ENCODE data around the gene MSANTD3. TPM values are rescaled to one million over a fixed set of nuclear protein-coding genes. Genes with fewer than 3 reads are reported as not detected.
A peak's percentile ranks its signal among the peaks of the same experiment; 100 is the strongest.

Gene MSANTD3
- total and polyA plus RNA-seq, 2 of the 13 experiments (the other 11 are each of a cell fraction or from before 2014, with no cell fraction given) = 10.1 to 19.2 TPM

GRCh38 chr9:100413839-100414420 lies 13.0 kb upstream of the MSANTD3 start:
- Histone ChIP-seq H3K9ac (ENCODE audit: insufficient read depth, low read depth, low read length) (no peak overlapping the region), H3K27ac (ENCODE audit: extremely low read length, insufficient read depth, low read length) (no peak overlapping the region), H3K36me3 (replicated peaks in 1 of 2; ENCODE audit: control insufficient read depth in 1 of 2, insufficient read depth in 2 of 2, low read length in 2 of 2) (no peaks in the 10 kb centered on the region), H2AFZ (ENCODE audit: low read length) (no peak overlapping the region), H3K27me3 (ENCODE audit: control insufficient read depth in 1 of 2, insufficient read depth in 2 of 2, low read length in 2 of 2) (no peaks in the 10 kb centered on the region), H3K4me3 (replicated peaks in 1 of 3; ENCODE audit: insufficient read depth in 1 of 3, low read depth in 2 of 3, low read length in 3 of 3) (no peak overlapping the region), H4K20me1 (ENCODE audit: insufficient read depth, low read length) (no peaks in the 10 kb centered on the region), H3K4me1 (ENCODE audit: insufficient read depth, low read length) (peaks cover 18% of the 10 kb centered on the region), H3K9me3 (ENCODE audit: low read length) (peaks cover 5% of the 10 kb centered on the region), H3K79me2 (ENCODE audit: insufficient read depth, low read length) (no peaks in the 10 kb centered on the region), H3K4me2 (ENCODE audit: low read depth, low read length) (no peak overlapping the region)
- no peak for ATAC-seq
- intact Hi-C loops (cut with micrococcal nuclease; ENCODE audit: unreplicated experiment) (loop anchor here (5.0 kb wide), 1 partner anchor 62 kb away; the partner anchor contains the start of gene TEX10), in situ Hi-C loops (cut with HindIII; ENCODE audit: extremely low pct_ligation_motif_present, low pct_unique_long_range_greater_than_20kb) (no loop called here)
- ChIA-PET POLR2A (interaction anchor here (0.7 to 1.3 kb wide), 3 partner anchors 13 to 300 kb away, joined by 3 read pairs; partner anchors contain the start of gene MSANTD3), CTCF (ENCODE audit: low intra/inter-chr PET ratio, low total read pairs) (no interaction called here)
- TF ChIP-seq MAFF (IDR thresholded peaks at IDR 0.05; ENCODE audit: low read depth, low read length) (peak; percentile 65), NRL (CRISPR knock-in tag; IDR thresholded peaks at IDR 0.05; ENCODE audit: borderline replicate concordance) (no peak), MAFK (conservative IDR thresholded peaks at IDR 0.05 in 1 of 2, IDR thresholded peaks at IDR 0.05 in 1 of 2; ENCODE audit: low read length in 2 of 2) (peak; percentile 34 to 76; a peak in 3 of 4 replicates)
- no peak for FAIRE-seq
- DNase-seq (ENCODE audit: low spot score) = no peak
- BruUV-seq (replicated peaks) = no TSS peak
- 90% methylated on average over 5 of the region's 5 CpGs for WGBS (ENCODE audit: low lambda C conversion rate)

GRCh38 chr9:100417815-100418214 lies 9.1 kb upstream of the MSANTD3 start:
- in situ Hi-C loops (cut with HindIII; ENCODE audit: extremely low pct_ligation_motif_present, low pct_unique_long_range_greater_than_20kb) (no loop called here), intact Hi-C loops (cut with micrococcal nuclease; ENCODE audit: unreplicated experiment) (no loop called here)
- POLR2A ChIA-PET = no interaction called here
- Histone ChIP-seq H3K27ac (ENCODE audit: extremely low read length, insufficient read depth, low read length) (no peak overlapping the region), H4K20me1 (ENCODE audit: insufficient read depth, low read length) (no peaks in the 10 kb centered on the region), H3K36me3 (replicated peaks in 1 of 2; ENCODE audit: control insufficient read depth in 1 of 2, insufficient read depth in 2 of 2, low read length in 2 of 2) (no peaks in the 10 kb centered on the region), H2AFZ (ENCODE audit: low read length) (no peak overlapping the region), H3K79me2 (ENCODE audit: insufficient read depth, low read length) (no peaks in the 10 kb centered on the region), H3K9ac (ENCODE audit: insufficient read depth, low read depth, low read length) (no peak overlapping the region), H3K4me1 (ENCODE audit: insufficient read depth, low read length) (peaks cover 17% of the 10 kb centered on the region), H3K27me3 (ENCODE audit: control insufficient read depth in 1 of 2, insufficient read depth in 2 of 2, low read length in 2 of 2) (0 out of 5 replicates have a peak, but pooled peaks cover 0 to 1% of the 10 kb centered on the region in 2 experiments), H3K4me3 (replicated peaks in 1 of 3; ENCODE audit: insufficient read depth in 1 of 3, low read depth in 2 of 3, low read length in 3 of 3) (no peak overlapping the region), H3K4me2 (ENCODE audit: low read depth, low read length) (no peak overlapping the region), H3K9me3 (ENCODE audit: low read length) (no peaks in the 10 kb centered on the region)
- WGBS (ENCODE audit: low lambda C conversion rate) = 29% methylated on average over 4 of the region's 4 CpGs
- DNase-seq (ENCODE audit: low spot score) (no peak), ATAC-seq (no peak), FAIRE-seq (no peak)
- no TSS peak for BruUV-seq (replicated peaks)
- CTCF ChIA-PET (ENCODE audit: low intra/inter-chr PET ratio, low total read pairs) = no interaction called here
- TF ChIP-seq SPEN (CRISPR knock-in tag; IDR thresholded peaks at IDR 0.05; ENCODE audit: low read depth) = no peak
- no peak for TF ChIP-seq ZFP62 (CRISPR knock-in tag; IDR thresholded peaks at IDR 0.05)
- no peak for TF ChIP-seq KDM5A (IDR thresholded peaks at IDR 0.05; ENCODE audit: borderline replicate concordance, low read length)
- peak; percentile 60 for TF ChIP-seq MAFF (IDR thresholded peaks at IDR 0.05; ENCODE audit: low read depth, low read length)
- TF ChIP-seq YEATS4 (CRISPR knock-in tag; IDR thresholded peaks at IDR 0.05; ENCODE audit: borderline replicate concordance) = no peak
- peak; percentile 44 to 77; a peak in 3 of 4 replicates for TF ChIP-seq MAFK (conservative IDR thresholded peaks at IDR 0.05 in 1 of 2, IDR thresholded peaks at IDR 0.05 in 1 of 2; ENCODE audit: low read length in 2 of 2)
- TF ChIP-seq SMARCC2 (IDR thresholded peaks at IDR 0.05) = no peak
- no peak for TF ChIP-seq CREM (IDR thresholded peaks at IDR 0.05)
- TF ChIP-seq CREM (CRISPR knock-in tag; IDR thresholded peaks at IDR 0.05) = no peak
- no peak for TF ChIP-seq ZNF800 (CRISPR knock-in tag; IDR thresholded peaks at IDR 0.05)
- no peak for TF ChIP-seq ATF7 (IDR thresholded peaks at IDR 0.05)
- no peak for TF ChIP-seq ATF7 (CRISPR knock-in tag; IDR thresholded peaks at IDR 0.05)
- no peak for TF ChIP-seq ZBTB21 (CRISPR knock-in tag; IDR thresholded peaks at IDR 0.05)
- TF ChIP-seq ZNF329 (CRISPR knock-in tag; IDR thresholded peaks at IDR 0.05; ENCODE audit: low read depth) = no peak
